Neuronal stem cell (in vitro differentiated cells): Measurements from ENCODE around the gene BTN3A1.
"Not testable (repeated sequence)": the region's sequence is repeated elsewhere in the genome, so short reads cannot be mapped to it uniquely, and the experiment has no call there.

Source experiments
- DNase-seq: peaks from one replicate; pipeline ENCODE4 v3.0.0-alpha.2; 2013; ENCODE audit warnings: low spot score
- H2AFZ ChIP-seq: one replicate; pipeline ENCODE4 v1.6.1; 2013; ENCODE audit warnings: mild to moderate bottlenecking, low read length, inconsistent platforms
- H2AK5ac ChIP-seq: 2 replicates; pipeline ENCODE4 v1.6.1; 2013; ENCODE audit warnings: low read depth, mild to moderate bottlenecking, inconsistent platforms, low read length, moderate library complexity, mixed read lengths
- H2BK120ac ChIP-seq: 2 replicates; pipeline ENCODE4 v1.6.1; 2013; ENCODE audit warnings: low read depth, mild to moderate bottlenecking, inconsistent platforms, low read length, moderate library complexity, mixed read lengths
- H2BK12ac ChIP-seq: one replicate; pipeline ENCODE4 v1.6.1; 2013; ENCODE audit warnings: low read length, inconsistent platforms
- H2BK15ac ChIP-seq: 2 replicates; pipeline ENCODE4 v1.6.1; 2013; ENCODE audit warnings: mild to moderate bottlenecking, low read length, inconsistent platforms, mixed read lengths
- H2BK5ac ChIP-seq: one replicate; pipeline ENCODE4 v1.6.1; 2013; ENCODE audit warnings: inconsistent platforms, mild to moderate bottlenecking, low read length, moderate library complexity
- H3K14ac ChIP-seq: one replicate; pipeline ENCODE4 v1.6.1; 2013; ENCODE audit warnings: low read length, inconsistent platforms
- H3K18ac ChIP-seq: 2 replicates; pipeline ENCODE4 v1.6.1; 2013; ENCODE audit warnings: low read length, inconsistent platforms
- H3K23ac ChIP-seq: 2 replicates; pipeline ENCODE4 v1.6.1; 2013; ENCODE audit warnings: low read depth, mild to moderate bottlenecking, mixed read lengths, low read length, inconsistent platforms; ENCODE audit not compliant: poor library complexity
- H3K27ac ChIP-seq: replicated peaks from 3 replicates; pipeline ENCODE4 v1.5.1; 2013; ENCODE audit warnings: low read length, inconsistent platforms
- H3K27me3 ChIP-seq, 3 experiments: 2 replicates each; pipeline ENCODE4 v1.6.1; 2013; ENCODE audit warnings: low read length in 3 of 3, mild to moderate bottlenecking in 2 of 3, inconsistent platforms in 1 of 3, low read depth in 1 of 3, mixed read lengths in 1 of 3, moderate library complexity in 1 of 3; ENCODE audit not compliant: control insufficient read depth in 3 of 3, insufficient read depth in 3 of 3
- H3K36me3 ChIP-seq, 2 donors: replicated peaks in 1 of 2; 2 replicates each; pipeline ENCODE4 v1.6.1; 2013; ENCODE audit warnings: low read length in 2 of 2; ENCODE audit not compliant: control insufficient read depth in 2 of 2, insufficient read depth in 2 of 2
- H3K4ac ChIP-seq: 2 replicates; pipeline ENCODE4 v1.6.1; 2013; ENCODE audit warnings: inconsistent platforms, mild to moderate bottlenecking, low read length, moderate library complexity
- H3K4me1 ChIP-seq, 2 donors: 1 replicate in 1 of 2; 2 replicates in 1 of 2; pipeline ENCODE4 v1.6.1; 2013; ENCODE audit warnings: low read length in 2 of 2, low read depth in 1 of 2; ENCODE audit not compliant: control insufficient read depth in 2 of 2, insufficient read depth in 1 of 2
- H3K4me2 ChIP-seq: one replicate; pipeline ENCODE4 v1.6.1; 2013; ENCODE audit warnings: mild to moderate bottlenecking, low read length, inconsistent platforms; ENCODE audit not compliant: insufficient read depth, poor library complexity, severe bottlenecking
- H3K4me3 ChIP-seq, 2 donors: 2 replicates each; pipeline ENCODE4 v1.5.1; 2013; ENCODE audit warnings: low read length in 2 of 2, mild to moderate bottlenecking in 2 of 2, inconsistent platforms in 1 of 2, moderate library complexity in 1 of 2
- H3K79me1 ChIP-seq: one replicate; pipeline ENCODE4 v1.6.1; 2013; ENCODE audit warnings: low read depth, mild to moderate bottlenecking, inconsistent platforms, low read length, moderate library complexity
- H3K9ac ChIP-seq: one replicate; pipeline ENCODE4 v1.6.1; 2013; ENCODE audit warnings: mild to moderate bottlenecking, low read depth, low read length, inconsistent platforms; ENCODE audit not compliant: poor library complexity
- H3K9me3 ChIP-seq, 2 donors: replicated peaks in 1 of 2; 2 replicates each; pipeline versions ENCODE3 to v1.6.1; 2013; ENCODE audit warnings: low read length in 2 of 2, mild to moderate bottlenecking in 2 of 2, inconsistent platforms in 1 of 2, low read depth in 1 of 2, mixed read lengths in 1 of 2, moderate library complexity in 1 of 2; ENCODE audit not compliant: control insufficient read depth in 2 of 2, insufficient read depth in 1 of 2
- H4K8ac ChIP-seq: one replicate; pipeline ENCODE4 v1.6.1; 2013; ENCODE audit warnings: low read depth, mild to moderate bottlenecking, inconsistent platforms, low read length, moderate library complexity
- H4K91ac ChIP-seq: one replicate; pipeline ENCODE4 v1.6.1; 2013; ENCODE audit warnings: low read length, low read depth, mild to moderate bottlenecking, inconsistent platforms; ENCODE audit not compliant: poor library complexity
- WGBS, 2 donors: extraction: QIAGEN DNeasy Blood & Tissue Kit; methylation state at CpG; one replicate each; pipeline ENCODE4 v1.1.7; 2013; ENCODE audit warnings: missing lambda C conversion rate in 2 of 2, mixed read lengths in 1 of 2; ENCODE audit not compliant: insufficient read length in 2 of 2, insufficient replicate concordance in 1 of 2; ENCODE audit errors: extremely low coverage in 2 of 2; 5-methylcytosine and 5-hydroxymethylcytosine counted together

Gene BTN3A1

GRCh38 chr6:26457806-26458688 is 56.0 kb downstream of the BTN3A1 start, which contains the start of gene BTN2A1:
TSS of gene BTN2A1 (plus strand) at chr6:26457955. CDS start at chr6:26458637, 682 bp downstream.
- no peak within 1 kb of the TSS for H2AK5ac ChIP-seq
- H2BK5ac ChIP-seq, result peak within 1 kb of the TSS; percentile 40
- H4K91ac ChIP-seq, result no peak within 1 kb of the TSS

GRCh38 chr6:26459023-26459810 is 57.1 kb downstream of the BTN3A1 start:
- no peak overlapping the region for H2BK12ac ChIP-seq
- H3K4ac ChIP-seq, result no peak overlapping the region
- no peaks in the 10 kb centered on the region for H3K27me3 ChIP-seq
- H3K27ac ChIP-seq, result no peak overlapping the region
- peaks cover 25 to 53% of the 10 kb centered on the region in 2 donors for H3K36me3 ChIP-seq
- H3K4me1 ChIP-seq, result peaks cover 3 to 4% of the 10 kb centered on the region in 2 donors
- DNase-seq, result no peak
- no peak overlapping the region for H3K4me2 ChIP-seq
- no peaks in the 10 kb centered on the region for H3K9me3 ChIP-seq
- whole genome bisulfite sequencing, 2 donors, result no CpG with 5 or more reads among the region's 16 CpGs
- no peak overlapping the region for H4K8ac ChIP-seq
- H2AFZ ChIP-seq, result no peak overlapping the region
- H3K18ac ChIP-seq, result no peak overlapping the region
- no peak overlapping the region for H2BK5ac ChIP-seq
- peak overlapping the region; percentile 28 for H3K23ac ChIP-seq
- peaks cover 6% of the 10 kb centered on the region for H3K79me1 ChIP-seq
- no peak overlapping the region for H3K9ac ChIP-seq
- no peak overlapping the region for H2BK15ac ChIP-seq
- H2BK120ac ChIP-seq, result no peak overlapping the region
- no peak overlapping the region for H3K14ac ChIP-seq
- H2AK5ac ChIP-seq, result no peak overlapping the region
- H3K4me3 ChIP-seq, result peak overlapping the region in 1 of 2 donors; percentile 23
- H4K91ac ChIP-seq, result no peak overlapping the region

More at GRCh38 chr6:26457806-26458688, 56.0 kb downstream of the BTN3A1 start, which contains the start of gene BTN2A1:
- WGBS, 2 donors, result no CpG with 5 or more reads among the region's 31 CpGs
- Histone ChIP-seq H3K4ac (no peak within 1 kb of the TSS), H3K27me3 (no peaks in the 10 kb centered on the region), H3K4me3 (peak within 1 kb of the TSS; percentile 71 to 93), H3K14ac (no peak within 1 kb of the TSS), H3K23ac (peak within 1 kb of the TSS; percentile 44), H2BK15ac (peak within 1 kb of the TSS; percentile 22), H3K9ac (peak within 1 kb of the TSS; percentile 93), H2AFZ (peak within 1 kb of the TSS; percentile 93), H4K8ac (no peak within 1 kb of the TSS), H3K79me1 (peaks cover 6% of the 10 kb centered on the region), H3K9me3 (no peaks in the 10 kb centered on the region), H2BK120ac (no peak within 1 kb of the TSS), H3K4me2 (peak within 1 kb of the TSS; percentile 63), H3K18ac (peak within 1 kb of the TSS; percentile 88), H3K4me1 (peaks cover 3 to 4% of the 10 kb centered on the region in 2 donors), H3K36me3 (peaks cover 16 to 41% of the 10 kb centered on the region in 2 donors), H2BK12ac (no peak within 1 kb of the TSS), H3K27ac (peak within 1 kb of the TSS; percentile 41)
- peak; percentile 85 for DNase-seq

- H2BK5ac ChIP-seq, H2AFZ ChIP-seq, H4K91ac ChIP-seq, H3K27ac ChIP-seq, H3K4me1 ChIP-seq, H3K14ac ChIP-seq, H3K4me3 ChIP-seq, H4K8ac ChIP-seq, H3K9ac ChIP-seq, H2BK12ac ChIP-seq, H3K27me3 ChIP-seq, H3K9me3 ChIP-seq, DNase-seq, H2AK5ac ChIP-seq, H3K18ac ChIP-seq, H3K4me2 ChIP-seq, H2BK15ac ChIP-seq, H3K23ac ChIP-seq, H3K79me1 ChIP-seq, H3K4ac ChIP-seq, H2BK120ac ChIP-seq: not testable (repeated sequence)
- no CpG with 5 or more reads among the region's 5 CpGs for WGBS, 2 donors
- H3K36me3 ChIP-seq, result peaks cover 43 to 74% of the 10 kb centered on the region in 2 donors
Observed at GRCh38 chr6:26461353-26461752, 59.3 kb downstream of the BTN3A1 start.

- no peak overlapping the region for H3K4me2 ChIP-seq
- no peak for DNase-seq
Observed at GRCh38 chr6:26464014-26464413, 61.9 kb downstream of the BTN3A1 start.

More at GRCh38 chr6:26464014-26464413, 61.9 kb downstream of the BTN3A1 start:
- Histone ChIP-seq H3K14ac (no peak overlapping the region), H2BK120ac (no peak overlapping the region), H2AK5ac (no peak overlapping the region), H3K23ac (no peak overlapping the region), H3K27ac (no peak overlapping the region), H2BK5ac (no peak overlapping the region), H4K8ac (no peak overlapping the region), H3K4me3 (no peak overlapping the region), H3K9me3 (no peaks in the 10 kb centered on the region), H3K18ac (no peak overlapping the region), H3K4me1 (peaks cover 2% of the 10 kb centered on the region in 2 donors), H3K36me3 (peaks cover 48 to 100% of the 10 kb centered on the region in 2 donors), H2BK12ac (no peak overlapping the region), H2AFZ (no peak overlapping the region), H3K9ac (no peak overlapping the region), H2BK15ac (no peak overlapping the region), H3K27me3 (no peaks in the 10 kb centered on the region), H3K79me1 (peaks cover 4% of the 10 kb centered on the region), H4K91ac (no peak overlapping the region), H3K4ac (no peak overlapping the region)
- WGBS, 2 donors, result no CpG with 5 or more reads among the region's 4 CpGs
